ENCODE results near the gene CAPN9. TPM values are rescaled to one million over a fixed set of nuclear protein-coding genes. Genes with fewer than 3 reads are reported as not detected.

CAPN9 gene
- total and polyA plus RNA-seq, 8 donors: 0.84 to 5.0 (median 1.7) TPM

- H3K36me3 ChIP-seq: no peaks in the 10 kb centered on the region
- no peaks in the 10 kb centered on the region for H3K9me3 ChIP-seq
- H3K4me3 ChIP-seq: no peak overlapping the region
- H3K27ac ChIP-seq: no peak overlapping the region
- intact Hi-C loops (cut with DNase I): no loop called here
- no peaks in the 10 kb centered on the region for H3K27me3 ChIP-seq
- DNase-seq: no peak
- TF ChIP-seq, protein P1, sequence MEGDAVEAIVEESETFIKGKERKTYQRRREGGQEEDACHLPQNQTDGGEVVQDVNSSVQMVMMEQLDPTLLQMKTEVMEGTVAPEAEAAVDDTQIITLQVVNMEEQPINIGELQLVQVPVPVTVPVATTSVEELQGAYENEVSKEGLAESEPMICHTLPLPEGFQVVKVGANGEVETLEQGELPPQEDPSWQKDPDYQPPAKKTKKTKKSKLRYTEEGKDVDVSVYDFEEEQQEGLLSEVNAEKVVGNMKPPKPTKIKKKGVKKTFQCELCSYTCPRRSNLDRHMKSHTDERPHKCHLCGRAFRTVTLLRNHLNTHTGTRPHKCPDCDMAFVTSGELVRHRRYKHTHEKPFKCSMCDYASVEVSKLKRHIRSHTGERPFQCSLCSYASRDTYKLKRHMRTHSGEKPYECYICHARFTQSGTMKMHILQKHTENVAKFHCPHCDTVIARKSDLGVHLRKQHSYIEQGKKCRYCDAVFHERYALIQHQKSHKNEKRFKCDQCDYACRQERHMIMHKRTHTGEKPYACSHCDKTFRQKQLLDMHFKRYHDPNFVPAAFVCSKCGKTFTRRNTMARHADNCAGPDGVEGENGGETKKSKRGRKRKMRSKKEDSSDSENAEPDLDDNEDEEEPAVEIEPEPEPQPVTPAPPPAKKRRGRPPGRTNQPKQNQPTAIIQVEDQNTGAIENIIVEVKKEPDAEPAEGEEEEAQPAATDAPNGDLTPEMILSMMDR (IDR thresholded peaks at IDR 0.05): no peak
- no peak for ATAC-seq
- no peaks in the 10 kb centered on the region for H3K4me1 ChIP-seq
Measured at GRCh38 chr1:230818901-230819300, 71.7 kb downstream of the CAPN9 start.

GRCh38 chr1:230819976-230820375, 72.8 kb downstream of the CAPN9 start:
- intact Hi-C loops (cut with DNase I): no loop called here
- Histone ChIP-seq H3K4me3 (no peak overlapping the region), H3K36me3 (no peaks in the 10 kb centered on the region), H3K4me1 (peaks cover 5 to 6% of the 10 kb centered on the region in 2 donors), H3K27me3 (no peaks in the 10 kb centered on the region), H3K27ac (no peak overlapping the region), H3K9me3 (no peaks in the 10 kb centered on the region)
- ATAC-seq: no peak
- no peak for DNase-seq
- TF ChIP-seq, protein P1 (IDR thresholded peaks at IDR 0.05): no peak

DNA sequence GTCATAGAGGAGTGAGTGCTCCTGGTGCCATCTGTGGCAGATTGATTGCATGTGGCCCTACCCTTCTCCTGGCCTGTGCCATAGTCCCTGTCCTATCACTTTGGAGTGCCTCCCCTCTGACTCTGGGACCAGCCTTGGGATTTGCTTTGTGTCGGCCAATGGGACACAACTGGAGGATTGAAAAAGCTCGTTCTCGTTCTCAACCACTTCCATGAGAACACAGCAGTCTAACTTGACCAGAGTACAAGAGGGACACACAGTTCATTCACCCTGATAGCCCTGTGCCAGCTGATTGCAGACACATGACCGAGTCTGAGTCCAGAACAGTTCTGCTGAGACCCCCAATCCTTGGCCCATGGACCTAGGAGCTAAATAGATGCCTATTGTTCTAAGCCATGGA, 73.4 kb downstream of the CAPN9 start:
- ATAC-seq (no peak), DNase-seq (no peak)
- H3K4me3 ChIP-seq: no peak overlapping the region
- no peak overlapping the region for H3K27ac ChIP-seq
- no peaks in the 10 kb centered on the region for H3K9me3 ChIP-seq
- peaks cover 11% of the 10 kb centered on the region in 2 donors for H3K4me1 ChIP-seq
- TF ChIP-seq, protein P1 (IDR thresholded peaks at IDR 0.05): no peak
- no peaks in the 10 kb centered on the region for H3K27me3 ChIP-seq
- intact Hi-C loops (cut with DNase I): no loop called here
- H3K36me3 ChIP-seq: no peaks in the 10 kb centered on the region

DNA sequence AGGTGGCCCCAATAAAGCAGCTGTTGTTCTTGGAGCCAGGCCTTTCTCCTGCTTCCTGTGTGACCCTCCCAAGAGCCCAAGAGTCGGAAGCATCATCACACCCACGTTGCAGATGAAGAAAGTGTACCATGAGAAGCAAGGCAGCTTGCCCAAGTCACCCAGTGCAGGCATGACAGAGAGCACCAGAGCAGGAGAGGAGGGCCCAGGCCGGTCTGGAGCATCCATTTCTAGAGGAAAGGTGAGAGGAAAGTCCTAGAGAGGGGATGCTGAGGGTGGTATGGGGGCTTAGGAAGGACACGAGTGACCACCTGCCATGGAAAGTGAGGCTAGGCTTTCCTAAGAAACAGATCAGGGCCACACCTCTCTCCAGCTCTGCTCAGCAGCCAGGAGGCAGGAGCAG, 74.2 kb downstream of the CAPN9 start:
- Histone ChIP-seq H3K36me3 (no peaks in the 10 kb centered on the region), H3K9me3 (no peaks in the 10 kb centered on the region), H3K4me3 (no peak overlapping the region), H3K27me3 (no peaks in the 10 kb centered on the region), H3K27ac (no peak overlapping the region), H3K4me1 (peaks cover 11 to 12% of the 10 kb centered on the region in 2 donors)
- TF ChIP-seq, protein P1 (IDR thresholded peaks at IDR 0.05): no peak
- intact Hi-C loops (cut with DNase I): no loop called here
- no peak for ATAC-seq
- DNase-seq: no peak

- DNase-seq: no peak
- H3K27me3 ChIP-seq: no peaks in the 10 kb centered on the region
- no peaks in the 10 kb centered on the region for H3K9me3 ChIP-seq
- TF ChIP-seq, protein P1 (IDR thresholded peaks at IDR 0.05): no peak
- H3K4me1 ChIP-seq: peaks cover 11 to 12% of the 10 kb centered on the region in 2 donors
- intact Hi-C loops (cut with DNase I): no loop called here
- no peak overlapping the region for H3K4me3 ChIP-seq
- no peaks in the 10 kb centered on the region for H3K36me3 ChIP-seq
- ATAC-seq: peak; percentile 6
- no peak overlapping the region for H3K27ac ChIP-seq
Measured at GRCh38 chr1:230822092-230822581, 74.9 kb downstream of the CAPN9 start.

Data from left lung (tissue), 10 donors.